NCI-H345 treated with DMSO at 0.1 percent for 48 hours (cell line): ENCODE results near the gene GJC2.
"Not testable (repeated sequence)": the region's sequence is repeated elsewhere in the genome, so short reads cannot be mapped to it uniquely, and the experiment has no call there.

Experiments
- DNase-seq: peaks from one replicate; lab custom pipeline; 2025; ENCODE audit not compliant: unreplicated experiment; lab: John Stamatoyannopoulos, UW

GJC2 gene

GRCh38 chr1:228149406-228150119 is at the start of gene GJC2:
Gene GJC2, plus strand, starts transcription at chr1:228149930. Its CDS starts 7,829 bp downstream, at chr1:228157759.
- no peak for DNase-seq

GRCh38 chr1:228100822-228101613 is 48.7 kb upstream of the GJC2 start:
- no peak for DNase-seq

GRCh38 chr1:228101614-228101993 is 48.1 kb upstream of the GJC2 start:
- no peak for DNase-seq

GRCh38 chr1:228101994-228102790 is 47.5 kb upstream of the GJC2 start:
- DNase-seq, result no peak

GRCh38 chr1:228102791-228103620 is 46.7 kb upstream of the GJC2 start, which contains the start of gene C1orf35:
Gene C1orf35, minus strand, starts transcription at chr1:228103325. Its CDS starts 98 bp downstream, at chr1:228103227.
- peak; percentile 93 for DNase-seq

- DNase-seq, result no peak
Measured at GRCh38 chr1:228104526-228105269, 45.0 kb upstream of the GJC2 start.

GRCh38 chr1:228105270-228105995 is 44.3 kb upstream of the GJC2 start:
- no peak for DNase-seq

- no peak for DNase-seq
Measured at GRCh38 chr1:228105996-228106799, 43.5 kb upstream of the GJC2 start.

GRCh38 chr1:228106800-228107054 is 43.0 kb upstream of the GJC2 start:
- DNase-seq, result no peak

- no peak for DNase-seq
Measured at GRCh38 chr1:228107636-228108035, 42.1 kb upstream of the GJC2 start.

GRCh38 chr1:228108055-228108690 is 41.6 kb upstream of the GJC2 start:
- no peak for DNase-seq

GRCh38 chr1:228108742-228109072 is 41.0 kb upstream of the GJC2 start:
- DNase-seq, result no peak

GRCh38 chr1:228109073-228109961 is 40.4 kb upstream of the GJC2 start, which contains the start of gene MRPL55:
Gene MRPL55, minus strand, starts transcription at chr1:228109299. Its CDS starts 1,039 bp downstream, at chr1:228108260.
- DNase-seq, result peak; percentile 88

GRCh38 chr1:228109962-228110488 is 39.7 kb upstream of the GJC2 start:
- no peak for DNase-seq

- no peak for DNase-seq
Measured at GRCh38 chr1:228110556-228110955, 39.2 kb upstream of the GJC2 start.

GRCh38 chr1:228111315-228111714 is 38.4 kb upstream of the GJC2 start:
- not testable (repeated sequence) for DNase-seq

- DNase-seq, result no peak
Measured at GRCh38 chr1:228112167-228112566, 37.6 kb upstream of the GJC2 start.
